Measurements from ENCODE around the gene TMEM87B.

- TF ChIP-seq CTCF (IDR thresholded peaks at IDR 0.05) (no peak), POLR2A (IDR thresholded peaks at IDR 0.05) (no peak), EP300 (IDR thresholded peaks at IDR 0.05; ENCODE audit: low read depth) (no peak), POLR2AphosphoS5 (IDR thresholded peaks at IDR 0.05) (no peak)
These were observed 6.2 kb downstream of the TMEM87B start for GRCh38 chr2:112061299-112061698.

All from transverse colon (tissue), 4 donors.